K562 (cell line): ENCODE data around the gene BGLAP.

Source experiments
- CTCF ChIP-seq, 3 experiments: IDR thresholded peaks in 2 of 3; conservative IDR thresholded peaks in 1 of 3; 2 replicates each; pipeline ENCODE4 v1.5.1; 2011 to 2012; ENCODE audit warnings: low read length in 3 of 3, mild to moderate bottlenecking in 3 of 3, control low read depth in 2 of 3, improper control_type of control experiment in 1 of 3, inconsistent platforms in 1 of 3, low read depth in 1 of 3, mixed read lengths in 1 of 3, moderate library complexity in 1 of 3; ENCODE audit not compliant: insufficient read depth in 2 of 3
- EP300 ChIP-seq: IDR thresholded peaks from 2 replicates; pipeline ENCODE4 v1.6.1; 2012; ENCODE audit warnings: low read length, improper control_type of control experiment
- ZC3H4 ChIP-seq: sonication (generic); formaldehyde crosslinking; IDR thresholded peaks from 2 replicates; pipeline ENCODE4 v1.9.0; 2021; ENCODE audit warnings: missing genetic modification reagents, borderline replicate concordance
- ZFP36 ChIP-seq: fragments of 150-350 bp; IDR thresholded peaks from 2 replicates; pipeline ENCODE4 v1.6.1; 2018; ENCODE audit warnings: low read length, low read depth; ENCODE audit not compliant: partially characterized antibody

GRCh38 chr1:156204686-156205085 is 37.3 kb upstream of the BGLAP start:
- no peak for TF ChIP-seq EP300
- TF ChIP-seq ZFP36: no peak
- no peak for TF ChIP-seq ZC3H4
- no peak for TF ChIP-seq CTCF (IDR thresholded peaks at IDR 0.05 in 2 of 3, conservative IDR thresholded peaks at IDR 0.05 in 1 of 3; ENCODE audit: insufficient read depth in 2 of 3, low read depth in 1 of 3, low read length in 3 of 3)
